IPS-18c (cell line): ENCODE measurements around the gene DCUN1D3.
"Not testable (repeated sequence)": the region's sequence is repeated elsewhere in the genome, so short reads cannot be mapped to it uniquely, and the experiment has no call there.

Source experiments
- H3K4me3 ChIP-seq: 2 replicates; pipeline ENCODE4 v1.7.0; 2013; ENCODE audit warnings: low read depth, mild to moderate bottlenecking, low read length, moderate library complexity; ENCODE audit not compliant: insufficient read depth
- H3K9me3 ChIP-seq: one replicate; pipeline ENCODE4 v1.6.1; 2013; ENCODE audit warnings: mild to moderate bottlenecking, low read length, moderate library complexity; ENCODE audit not compliant: control insufficient read depth, insufficient read depth

Gene DCUN1D3, protein sequence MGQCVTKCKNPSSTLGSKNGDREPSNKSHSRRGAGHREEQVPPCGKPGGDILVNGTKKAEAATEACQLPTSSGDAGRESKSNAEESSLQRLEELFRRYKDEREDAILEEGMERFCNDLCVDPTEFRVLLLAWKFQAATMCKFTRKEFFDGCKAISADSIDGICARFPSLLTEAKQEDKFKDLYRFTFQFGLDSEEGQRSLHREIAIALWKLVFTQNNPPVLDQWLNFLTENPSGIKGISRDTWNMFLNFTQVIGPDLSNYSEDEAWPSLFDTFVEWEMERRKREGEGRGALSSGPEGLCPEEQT

DNA sequence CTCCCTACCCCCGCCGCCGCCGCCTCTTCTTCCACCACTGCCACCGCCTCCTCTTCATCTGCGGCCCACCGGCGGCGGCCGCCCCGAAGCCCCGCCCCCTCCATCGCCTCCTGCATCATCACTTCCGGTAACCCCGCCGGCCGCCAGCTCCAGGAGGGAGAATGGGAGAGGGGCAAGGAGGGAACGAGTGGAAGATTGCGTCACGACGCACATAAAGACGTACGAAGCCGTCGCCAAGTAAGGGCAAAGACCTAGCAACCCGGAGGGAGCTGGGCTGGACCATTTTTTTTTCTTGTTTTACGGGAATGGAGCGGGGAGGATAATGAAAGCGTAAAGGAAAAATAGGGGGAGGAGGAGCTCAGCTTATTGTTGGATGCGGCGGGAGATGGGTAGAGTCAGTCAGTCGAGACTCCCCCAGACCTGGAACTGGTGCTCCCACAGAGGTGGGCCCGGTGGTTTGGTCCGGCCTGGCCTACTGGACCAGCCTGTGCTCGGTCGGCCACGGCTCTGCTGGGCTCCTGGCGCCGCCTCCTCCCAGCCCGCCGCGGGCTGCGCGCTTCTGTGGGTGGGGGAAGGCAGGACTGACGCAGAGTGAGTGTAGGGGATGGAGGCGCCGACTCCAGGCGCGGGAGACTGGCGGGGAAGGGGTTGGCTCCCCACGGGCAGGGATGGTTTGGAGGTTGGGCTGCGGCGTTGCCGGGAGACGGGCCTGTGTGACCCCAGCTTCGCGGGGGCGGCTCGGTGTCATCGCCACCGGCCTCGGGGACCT is at the start of gene DCUN1D3, which contains the start of gene LYRM1:
TSS of gene DCUN1D3 (minus strand) at position 60 of the 769 bp plus-strand sequence. CDS start 37,820 bp downstream, outside the sequence.
TSS of gene LYRM1 (plus strand) at position 473 of the 769 bp plus-strand sequence. CDS start 14,785 bp downstream, outside the sequence.
- Histone ChIP-seq H3K9me3 (no peaks in the 10 kb centered on the region), H3K4me3 (peak within 1 kb of the TSS; percentile 89)

DNA sequence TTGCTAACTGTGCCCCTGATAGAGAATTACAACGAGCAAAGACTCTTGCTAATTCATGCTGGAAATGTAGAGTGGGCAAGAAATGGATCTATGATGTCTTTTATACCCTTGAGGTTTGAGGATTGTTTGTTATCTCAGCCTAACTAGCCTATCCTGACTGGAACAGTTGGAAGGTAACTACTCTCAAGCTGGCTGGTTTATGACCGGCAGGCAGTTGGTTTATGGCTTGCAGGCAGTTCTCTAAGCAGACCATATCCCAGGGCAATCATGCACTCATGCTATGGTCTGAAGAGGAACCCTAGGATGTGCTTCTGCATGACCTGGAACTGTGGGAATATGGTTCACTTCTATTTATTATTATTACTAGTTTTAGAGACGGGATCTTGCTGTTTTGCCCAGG is 49.5 kb upstream of the DCUN1D3 start:
- Histone ChIP-seq H3K4me3 (no peak overlapping the region), H3K9me3 (no peaks in the 10 kb centered on the region)

DNA sequence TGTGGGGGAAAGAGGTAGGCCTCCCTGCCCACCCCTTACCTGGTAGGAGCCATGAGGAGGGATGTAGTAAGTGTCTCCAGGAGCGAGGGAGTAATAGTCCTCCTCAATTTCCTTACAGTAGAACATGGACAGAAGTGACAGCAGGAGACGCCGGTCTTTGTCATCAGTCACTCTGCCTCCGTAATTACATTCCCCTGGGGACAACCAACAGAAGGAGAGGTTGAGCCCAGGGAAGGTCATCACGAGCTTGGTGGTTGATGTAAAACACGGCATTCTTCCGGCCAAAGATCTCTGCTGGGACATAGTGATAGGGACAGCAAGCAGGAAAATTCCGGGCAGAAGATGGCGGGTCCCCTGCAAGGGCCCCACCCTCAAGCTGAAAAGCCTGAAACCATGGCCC is 48.3 kb upstream of the DCUN1D3 start:
- Histone ChIP-seq H3K4me3 (no peak overlapping the region; the same call in 1 of the 2 replicates), H3K9me3 (no peaks in the 10 kb centered on the region)

DNA sequence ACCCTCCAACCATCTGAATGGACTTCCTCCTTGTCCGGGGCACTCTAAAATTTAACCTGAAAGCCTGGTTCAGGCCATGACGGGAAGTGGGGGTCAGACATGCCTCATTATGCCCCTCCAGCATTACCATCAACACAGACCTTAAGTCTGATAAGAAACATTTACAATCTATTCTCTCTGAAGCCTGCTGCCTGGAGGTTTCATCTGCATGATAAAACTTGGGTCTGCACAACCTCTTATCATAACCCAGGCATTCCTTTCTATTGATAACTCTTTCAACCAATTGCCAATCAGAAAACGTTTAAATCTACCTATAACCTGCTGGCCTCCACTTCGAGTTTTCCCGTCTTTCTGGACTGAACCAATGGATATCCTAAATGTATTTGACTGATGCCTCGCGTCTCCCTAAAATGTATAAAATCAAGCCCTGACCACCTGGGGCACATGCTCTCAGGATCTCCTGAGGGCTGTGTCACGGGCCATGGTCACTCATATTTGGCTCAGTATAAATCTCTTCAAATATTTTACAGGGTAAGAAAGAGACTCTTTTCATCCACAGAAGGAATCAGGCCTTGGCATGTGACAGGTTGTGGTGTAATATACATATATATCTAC is 46.0 kb upstream of the DCUN1D3 start:
- H3K9me3 ChIP-seq = no peaks in the 10 kb centered on the region
- no peak overlapping the region for H3K4me3 ChIP-seq

DNA sequence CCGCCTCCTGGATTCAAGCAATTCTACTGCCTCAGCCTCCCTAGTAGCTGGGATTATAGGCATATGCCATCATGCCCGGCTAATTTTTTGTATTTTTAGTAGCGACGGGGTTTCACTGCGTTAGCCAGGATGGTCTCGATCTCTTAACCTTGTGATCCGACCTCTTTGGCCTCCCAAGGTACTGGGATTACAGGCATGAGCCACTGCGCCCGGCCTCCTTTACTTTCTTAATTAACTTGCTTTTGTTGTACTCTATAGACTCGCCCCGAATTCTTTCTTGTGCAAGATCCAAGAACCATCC is 45.4 kb upstream of the DCUN1D3 start:
- not testable (repeated sequence) for H3K9me3 ChIP-seq, H3K4me3 ChIP-seq

DNA sequence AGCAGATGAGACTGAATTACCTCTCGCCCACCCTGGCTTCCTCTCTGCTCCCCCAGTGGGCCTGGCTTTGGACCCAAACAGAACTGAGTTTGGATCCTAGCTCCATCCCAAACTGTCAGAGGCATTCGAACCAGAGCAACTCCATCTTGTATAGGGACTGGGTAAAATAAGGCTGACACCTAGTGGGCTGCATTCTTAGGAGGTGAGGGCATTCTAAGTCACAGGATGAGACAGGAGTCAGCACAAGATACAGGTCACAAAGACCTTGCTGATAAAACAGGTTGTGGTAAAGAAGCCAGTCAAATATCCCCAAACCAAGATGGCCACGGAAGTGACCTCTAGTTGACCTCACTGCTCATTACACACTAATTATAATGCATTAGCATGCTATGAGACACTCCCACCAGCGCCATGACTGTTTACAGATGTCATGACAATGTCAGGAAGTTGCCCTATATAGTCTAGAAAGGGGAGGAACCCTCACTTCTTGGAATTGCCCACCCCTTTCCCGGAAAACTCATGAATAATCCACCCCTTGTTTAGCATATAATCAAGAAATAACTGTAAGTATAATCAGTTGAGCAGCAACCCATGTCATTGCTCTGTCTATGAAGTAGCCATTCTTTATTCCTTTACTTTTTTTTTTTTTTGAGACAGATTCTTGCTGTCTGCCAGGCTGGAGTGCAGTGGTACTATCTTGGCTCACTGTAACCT is 44.9 kb upstream of the DCUN1D3 start:
- Histone ChIP-seq H3K4me3 (no peak overlapping the region), H3K9me3 (no peaks in the 10 kb centered on the region)

DNA sequence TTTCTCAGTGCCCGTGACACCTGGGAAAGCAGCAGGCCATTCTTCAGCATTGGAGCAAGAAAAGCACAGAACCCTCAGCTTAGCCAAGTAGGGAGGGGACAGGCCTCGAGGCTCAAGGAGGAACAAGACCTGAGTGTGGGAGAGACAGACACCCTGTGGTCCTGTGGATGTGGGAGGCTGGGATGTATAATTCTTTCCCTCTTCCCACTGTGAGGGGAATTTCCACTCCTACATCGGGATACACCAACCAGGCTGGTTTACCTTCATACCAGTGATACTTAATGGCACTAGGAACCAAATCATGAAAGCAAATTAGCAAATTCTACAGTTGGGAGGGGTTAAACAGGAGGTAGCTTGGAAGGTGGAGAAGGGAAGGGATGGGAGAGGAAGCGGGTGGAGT is 42.1 kb upstream of the DCUN1D3 start:
- no peak overlapping the region for H3K4me3 ChIP-seq

DNA sequence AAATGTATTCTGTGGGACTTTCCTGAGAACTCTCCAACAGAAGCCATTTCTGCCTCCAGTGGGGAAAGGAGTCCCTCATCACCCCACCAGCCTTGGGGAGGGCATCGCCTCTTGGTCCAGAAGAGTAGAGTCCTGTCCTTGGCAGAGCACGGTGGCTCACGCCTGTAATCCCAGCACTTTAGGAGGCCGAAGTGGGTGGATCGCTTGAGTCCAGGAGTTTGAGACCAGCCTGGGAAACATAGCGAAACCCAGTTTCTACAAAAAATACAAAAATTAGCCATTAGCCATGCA is 41.4 kb upstream of the DCUN1D3 start:
- Histone ChIP-seq H3K4me3 (no peak overlapping the region), H3K9me3 (no peaks in the 10 kb centered on the region)

More for the DNA sequence above, 42.1 kb upstream of the DCUN1D3 start:
- H3K9me3 ChIP-seq = no peaks in the 10 kb centered on the region

DNA sequence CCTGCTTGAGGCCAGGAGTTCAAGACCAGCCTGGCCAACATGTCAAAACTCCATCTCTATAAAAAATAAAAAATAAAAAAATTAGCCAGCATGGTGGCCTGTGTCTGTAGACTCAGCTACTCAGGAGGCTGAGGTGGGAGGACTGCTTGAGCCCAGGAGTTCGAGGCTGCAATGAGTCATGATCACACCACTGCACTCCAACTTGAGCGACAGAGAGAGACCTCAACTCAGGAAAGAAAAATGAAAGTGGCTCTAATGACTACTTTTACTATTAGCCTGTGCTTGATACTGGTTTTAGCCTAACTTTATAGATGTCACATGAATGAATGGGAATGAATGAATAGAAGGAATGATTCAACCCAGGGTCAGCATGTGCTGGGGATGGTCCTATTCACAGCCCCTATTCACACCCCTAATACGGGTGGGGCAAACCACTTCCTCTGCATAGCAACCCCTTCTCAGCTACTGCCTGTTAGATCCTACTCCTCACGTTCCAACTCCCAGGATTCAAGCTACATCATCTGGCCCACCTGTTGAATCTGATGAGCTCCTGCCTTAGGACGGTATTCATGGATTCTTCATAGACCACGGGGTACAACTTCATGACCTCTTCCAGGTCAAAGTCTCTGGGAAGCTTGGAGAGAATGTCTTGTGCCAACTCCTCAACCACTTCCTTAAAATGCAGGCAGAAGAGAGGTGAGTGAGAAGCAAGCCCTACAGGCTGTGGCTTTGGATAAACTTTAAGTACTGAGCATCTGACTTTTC is 40.9 kb upstream of the DCUN1D3 start:
- Histone ChIP-seq H3K4me3 (no peak overlapping the region), H3K9me3 (no peaks in the 10 kb centered on the region)

DNA sequence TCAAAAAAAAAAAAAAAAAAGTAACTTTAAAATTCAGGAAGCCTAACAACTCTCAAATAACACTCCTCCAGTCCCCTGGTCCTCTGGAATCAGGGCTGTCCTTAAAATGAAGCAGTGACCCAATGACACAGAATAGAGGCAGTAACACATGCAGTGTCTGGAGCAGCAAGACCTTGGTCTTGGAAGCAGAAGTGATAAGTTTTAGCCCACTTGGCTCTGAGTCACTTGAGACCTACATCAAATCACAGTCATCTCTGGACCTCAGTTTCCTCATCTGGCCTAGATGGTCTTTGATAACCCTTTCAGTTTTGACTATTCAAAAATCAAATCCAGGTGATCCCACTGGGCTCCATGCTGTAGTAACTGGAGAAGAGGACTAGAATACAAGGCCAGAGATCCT is 39.5 kb upstream of the DCUN1D3 start:
- Histone ChIP-seq H3K4me3 (no peak overlapping the region), H3K9me3 (no peaks in the 10 kb centered on the region)

DNA sequence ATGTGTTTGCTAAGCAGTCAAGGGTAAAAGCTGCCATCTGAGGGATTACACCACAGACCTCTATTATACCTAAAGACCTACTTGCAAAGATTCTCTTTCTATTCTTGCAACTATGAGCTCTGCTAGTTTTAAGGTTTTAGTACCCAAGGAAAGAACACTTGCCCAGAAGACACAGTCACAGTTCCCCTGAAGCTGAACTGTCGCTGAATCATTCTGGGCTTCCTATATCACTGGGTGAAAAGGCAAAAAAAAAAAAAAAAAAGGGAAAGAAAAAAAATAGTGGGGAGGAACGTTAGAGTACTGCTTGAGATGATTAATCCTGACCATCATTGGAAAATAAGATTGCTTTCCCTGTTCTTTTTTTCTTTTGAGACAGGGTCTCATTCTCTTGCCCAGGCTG is 38.3 kb upstream of the DCUN1D3 start:
- no peaks in the 10 kb centered on the region for H3K9me3 ChIP-seq
- no peak overlapping the region for H3K4me3 ChIP-seq

DNA sequence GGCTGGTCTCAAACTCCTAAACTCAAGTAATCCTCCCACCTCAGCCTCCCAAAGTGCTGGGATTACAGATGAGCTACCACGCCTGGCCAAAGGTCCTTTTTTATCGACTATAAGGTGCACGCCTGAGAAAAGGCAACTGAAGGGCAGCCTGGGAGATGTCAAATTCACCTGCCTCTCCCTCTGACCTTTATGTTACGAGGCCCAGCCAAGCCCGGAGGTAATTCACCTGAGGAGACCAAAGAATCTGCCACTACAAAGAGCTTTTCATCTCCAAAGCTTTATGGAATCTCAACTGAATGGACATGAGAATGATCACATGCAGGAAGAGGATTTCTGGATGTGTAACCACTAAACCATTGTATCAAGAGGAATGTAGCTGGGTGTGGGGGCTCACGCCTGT is 37.6 kb upstream of the DCUN1D3 start:
- no peak overlapping the region for H3K4me3 ChIP-seq
- no peaks in the 10 kb centered on the region for H3K9me3 ChIP-seq

DNA sequence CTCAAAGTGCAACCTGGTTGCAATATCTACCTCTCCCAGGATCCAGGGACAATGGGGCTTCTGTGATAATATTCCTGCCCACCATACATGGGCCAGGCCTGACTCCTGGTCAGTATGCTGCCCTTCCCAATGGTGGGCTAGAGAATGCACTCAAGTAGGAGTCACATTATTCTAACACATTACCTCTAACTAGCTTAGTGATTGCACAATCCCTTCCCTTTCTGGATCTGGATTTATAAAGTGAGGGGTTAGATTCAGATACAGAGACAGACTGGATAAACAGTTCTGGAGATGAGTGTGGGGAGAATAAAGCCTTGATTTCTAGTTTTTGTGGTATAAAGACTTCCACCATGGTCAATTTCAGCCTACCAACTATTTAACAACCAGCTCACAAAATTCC is 33.4 kb upstream of the DCUN1D3 start:
- Histone ChIP-seq H3K4me3 (no peak overlapping the region), H3K9me3 (no peaks in the 10 kb centered on the region)

DNA sequence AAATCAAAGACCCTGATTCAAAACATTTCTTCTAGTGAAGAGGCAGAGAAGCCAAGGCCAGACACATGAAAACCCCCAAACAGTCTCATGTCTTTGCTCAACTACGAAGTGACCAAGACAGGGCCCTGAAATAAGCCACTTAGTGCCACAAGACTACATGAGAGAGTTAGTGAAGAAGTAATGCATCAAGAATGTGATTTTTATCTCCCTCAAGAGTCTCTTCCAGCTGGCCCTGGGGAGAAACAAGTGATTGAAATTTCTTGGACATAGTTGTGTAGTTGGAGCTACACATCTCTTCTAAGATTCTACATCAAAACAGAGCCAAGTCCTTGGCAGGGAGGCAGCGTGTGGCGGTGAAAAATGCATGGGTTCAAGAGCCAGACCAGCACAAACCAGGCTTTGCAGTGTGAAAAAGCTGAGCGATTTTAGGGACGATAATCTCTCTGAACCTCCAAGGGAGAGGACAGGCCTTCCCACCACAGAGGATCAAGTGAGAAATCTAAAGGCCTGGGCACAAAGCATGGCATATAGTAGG is 31.0 kb upstream of the DCUN1D3 start:
- no peaks in the 10 kb centered on the region for H3K9me3 ChIP-seq
- H3K4me3 ChIP-seq = no peak overlapping the region

DNA sequence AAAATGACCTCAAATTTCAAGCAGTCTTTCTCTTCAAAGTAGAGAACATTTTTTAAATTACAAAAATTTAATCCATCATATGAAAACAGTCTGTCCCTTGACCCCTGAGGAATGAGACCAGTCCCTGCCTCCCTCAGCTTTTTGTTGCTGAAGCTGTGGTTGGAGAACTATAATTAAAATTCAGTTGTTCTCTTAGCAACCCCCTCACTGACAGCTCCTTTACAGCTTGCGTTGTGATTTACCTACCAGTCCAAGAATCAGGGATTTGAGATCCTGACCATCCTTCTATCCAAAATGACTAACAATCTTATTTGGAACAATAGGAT is 30.2 kb upstream of the DCUN1D3 start:
- H3K9me3 ChIP-seq = no peaks in the 10 kb centered on the region
- no peak overlapping the region for H3K4me3 ChIP-seq

DNA sequence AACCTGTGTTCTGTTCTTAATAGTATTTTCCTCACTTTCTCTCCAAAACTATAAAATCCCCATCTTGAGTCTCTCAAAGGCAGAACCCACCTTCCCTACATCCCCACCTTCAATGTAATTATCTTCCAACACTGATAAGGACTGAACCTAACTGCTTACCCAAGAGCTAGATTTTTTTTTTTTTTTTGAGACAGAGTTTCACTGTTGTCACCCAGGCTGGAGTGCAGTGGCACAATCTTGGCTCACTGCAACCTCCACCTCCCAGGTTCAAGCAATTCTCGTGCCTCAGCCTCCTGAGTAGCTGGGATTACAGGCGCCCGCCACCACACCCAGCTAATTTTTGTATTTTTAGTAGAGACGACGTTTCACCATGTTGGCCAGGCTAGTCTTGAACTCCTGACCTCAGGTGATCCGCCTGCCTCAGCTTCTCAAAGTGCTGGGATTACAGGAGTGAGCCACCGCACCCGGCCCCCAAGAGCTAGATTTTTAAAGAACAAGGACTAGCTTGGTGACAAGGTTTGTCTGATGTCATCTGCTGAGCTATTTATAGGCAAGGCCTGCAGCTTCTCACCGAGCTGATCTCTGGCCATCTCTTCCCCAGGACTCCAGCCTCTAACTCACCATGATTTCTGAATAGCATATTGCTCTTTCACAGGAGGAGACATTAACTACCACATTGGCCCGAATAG is 29.7 kb upstream of the DCUN1D3 start:
- not testable (repeated sequence) for H3K9me3 ChIP-seq

More for the DNA sequence above, 29.7 kb upstream of the DCUN1D3 start:
- not testable (repeated sequence) for H3K4me3 ChIP-seq
